WERI-Rb-1 (cell line): ENCODE data around the gene EYA4.
"Not testable (repeated sequence)": the region's sequence is repeated elsewhere in the genome, so short reads cannot be mapped to it uniquely, and the experiment has no call there.

Source experiments
- DNase-seq: peaks from one replicate; pipeline ENCODE4 v3.0.0-alpha.2; 2020
- H3K27ac ChIP-seq: fragments of 250-450 bp; sonication (Bioruptor Pico); 2 replicates; pipeline ENCODE4 v1.5.1; 2020; ENCODE audit warnings: mild to moderate bottlenecking, moderate library complexity
- H3K27me3 ChIP-seq: fragments of 250-450 bp; sonication (Bioruptor Pico); 2 replicates; pipeline ENCODE4 v1.5.1; 2021; ENCODE audit warnings: mild to moderate bottlenecking, low read depth, moderate library complexity; ENCODE audit not compliant: insufficient read depth, severe bottlenecking
- H3K36me3 ChIP-seq: fragments of 250-450 bp; sonication (Bioruptor Pico); 2 replicates; pipeline ENCODE4 v1.5.1; 2020; ENCODE audit warnings: mild to moderate bottlenecking, moderate library complexity
- H3K4me3 ChIP-seq: 2 replicates; pipeline ENCODE4 v1.5.1; 2011; ENCODE audit warnings: low read depth, mild to moderate bottlenecking, control low read depth, low read length
- H3K9me3 ChIP-seq: fragments of 250-450 bp; sonication (Bioruptor Pico); 2 replicates; pipeline ENCODE4 v1.5.1; 2021; ENCODE audit warnings: mild to moderate bottlenecking, moderate library complexity; ENCODE audit not compliant: severe bottlenecking
- CTCF ChIP-seq: IDR thresholded peaks from 2 replicates; pipeline ENCODE4 v1.5.1; 2011; ENCODE audit warnings: low read depth, mild to moderate bottlenecking, control low read depth, inconsistent platforms, low read length

EYA4 gene

GRCh38 chr6:133549371-133549801, 308.2 kb downstream of the EYA4 start:
- no peaks in the 10 kb centered on the region for H3K9me3 ChIP-seq
- H3K27me3 ChIP-seq: peaks cover 28% of the 10 kb centered on the region
- H3K27ac ChIP-seq: no peak overlapping the region
- H3K36me3 ChIP-seq: no peaks in the 10 kb centered on the region
- no peak for TF ChIP-seq CTCF
- H3K4me3 ChIP-seq: no peak overlapping the region
- no peak for DNase-seq

- Histone ChIP-seq H3K27ac (no peak overlapping the region), H3K36me3 (no peaks in the 10 kb centered on the region), H3K9me3 (no peaks in the 10 kb centered on the region), H3K4me3 (no peak overlapping the region), H3K27me3 (peaks cover 28% of the 10 kb centered on the region)
- DNase-seq: no peak
- no peak for TF ChIP-seq CTCF
These were observed 308.9 kb downstream of the EYA4 start for GRCh38 chr6:133550026-133550425.

- no peak for DNase-seq
- no peaks in the 10 kb centered on the region for H3K9me3 ChIP-seq
These were observed 310.3 kb downstream of the EYA4 start for GRCh38 chr6:133551436-133551835.

GRCh38 chr6:133551847-133552341, 310.7 kb downstream of the EYA4 start:
- no peak for DNase-seq
- no peak overlapping the region for H3K4me3 ChIP-seq
- peaks cover 21% of the 10 kb centered on the region for H3K27me3 ChIP-seq
- H3K36me3 ChIP-seq: no peaks in the 10 kb centered on the region
- no peaks in the 10 kb centered on the region for H3K9me3 ChIP-seq
- TF ChIP-seq CTCF: no peak
- H3K27ac ChIP-seq: no peak overlapping the region

More at GRCh38 chr6:133551436-133551835, 310.3 kb downstream of the EYA4 start:
- Histone ChIP-seq H3K27me3 (peaks cover 26% of the 10 kb centered on the region), H3K27ac (no peak overlapping the region), H3K4me3 (no peak overlapping the region), H3K36me3 (no peaks in the 10 kb centered on the region)
- no peak for TF ChIP-seq CTCF

GRCh38 chr6:133553652-133554051, 312.5 kb downstream of the EYA4 start:
- H3K4me3 ChIP-seq: no peak overlapping the region
- H3K27me3 ChIP-seq: peaks cover 9% of the 10 kb centered on the region
- no peaks in the 10 kb centered on the region for H3K9me3 ChIP-seq
- no peaks in the 10 kb centered on the region for H3K36me3 ChIP-seq
- TF ChIP-seq CTCF: peak; percentile 48
- peak; percentile 25 for DNase-seq
- no peak overlapping the region for H3K27ac ChIP-seq

GRCh38 chr6:133554121-133554520, 313.0 kb downstream of the EYA4 start:
- not testable (repeated sequence) for H3K4me3 ChIP-seq, H3K27me3 ChIP-seq, H3K36me3 ChIP-seq, H3K27ac ChIP-seq, DNase-seq, H3K9me3 ChIP-seq
